HG03565 (cell line): Measurements from ENCODE around the gene GAPT.

Source experiments
- ATAC-seq: cut with Tn5 transposase; IDR thresholded peaks from one replicate; pipeline ENCODE4 v1.9.1; 2021; ENCODE audit warnings: mild to moderate bottlenecking, moderate library complexity; ENCODE audit not compliant: unreplicated experiment

GAPT gene

GRCh38 chr5:58491216-58491892, at the start of gene GAPT:
GAPT (plus strand) TSS chr5:58491435; CDS start chr5:58494537, 3,102 bp downstream.
- ATAC-seq: peak; percentile 81

DNA sequence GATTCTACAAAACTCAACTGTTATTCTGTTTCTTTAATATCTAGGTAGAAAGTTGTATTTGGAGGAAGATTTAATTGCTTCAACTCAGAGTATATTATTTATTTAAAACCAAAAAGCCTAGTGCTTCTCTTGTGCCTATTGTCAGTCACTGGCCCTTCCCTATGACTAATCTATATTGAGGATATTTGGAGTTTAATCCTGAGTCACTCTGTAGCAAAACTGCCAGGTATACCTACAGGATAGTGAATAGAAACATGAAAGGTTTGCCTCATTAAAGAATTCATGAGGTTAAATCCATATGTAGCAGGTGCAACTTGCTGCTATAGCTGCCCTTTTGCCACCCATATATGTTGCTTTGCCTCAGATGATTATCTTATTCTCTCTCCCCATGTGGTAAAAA, 46.4 kb upstream of the GAPT start:
- no peak for ATAC-seq

- no peak for ATAC-seq
Measured at GRCh38 chr5:58446024-58446423, 45.2 kb upstream of the GAPT start.

DNA sequence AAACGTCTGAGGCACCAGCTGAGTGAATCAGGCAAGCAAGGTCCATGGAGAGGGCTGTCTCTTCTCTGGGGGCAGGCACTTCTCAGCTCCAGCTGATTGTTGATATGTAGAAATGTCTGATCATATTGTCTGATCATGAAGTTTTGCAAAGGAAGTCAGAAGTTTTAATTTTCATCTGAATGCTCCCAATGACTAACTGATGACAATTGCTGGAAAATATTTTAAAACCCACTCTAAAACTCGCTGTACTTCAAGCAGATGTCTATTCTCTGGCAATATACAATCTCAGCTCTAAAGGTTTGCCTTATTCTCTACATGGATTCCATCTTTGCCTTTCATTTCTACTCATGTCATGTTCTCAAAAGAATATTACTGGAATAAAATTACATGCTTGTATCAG, 44.0 kb upstream of the GAPT start:
- ATAC-seq: no peak

DNA sequence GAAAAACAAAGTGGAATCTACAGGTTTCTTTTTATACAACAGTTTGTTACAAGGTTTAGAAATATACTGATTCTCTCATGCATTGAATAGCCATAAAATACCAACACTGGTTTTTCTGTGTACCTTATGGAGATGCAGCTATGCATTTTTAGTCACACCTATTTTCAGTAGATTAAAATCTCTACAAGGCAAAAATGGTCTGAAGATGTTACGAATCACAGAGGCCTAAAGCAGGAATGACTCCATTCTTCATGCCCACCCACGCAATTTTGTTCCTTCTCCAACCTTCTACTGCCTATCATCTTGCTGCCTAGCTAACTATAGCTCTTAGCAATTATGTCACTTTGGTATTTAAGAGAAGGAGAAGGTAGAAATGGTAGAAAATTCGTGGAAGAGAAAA, 41.2 kb upstream of the GAPT start:
- ATAC-seq: no peak

- no peak for ATAC-seq
Measured at GRCh38 chr5:58450811-58451629, 40.2 kb upstream of the GAPT start.

DNA sequence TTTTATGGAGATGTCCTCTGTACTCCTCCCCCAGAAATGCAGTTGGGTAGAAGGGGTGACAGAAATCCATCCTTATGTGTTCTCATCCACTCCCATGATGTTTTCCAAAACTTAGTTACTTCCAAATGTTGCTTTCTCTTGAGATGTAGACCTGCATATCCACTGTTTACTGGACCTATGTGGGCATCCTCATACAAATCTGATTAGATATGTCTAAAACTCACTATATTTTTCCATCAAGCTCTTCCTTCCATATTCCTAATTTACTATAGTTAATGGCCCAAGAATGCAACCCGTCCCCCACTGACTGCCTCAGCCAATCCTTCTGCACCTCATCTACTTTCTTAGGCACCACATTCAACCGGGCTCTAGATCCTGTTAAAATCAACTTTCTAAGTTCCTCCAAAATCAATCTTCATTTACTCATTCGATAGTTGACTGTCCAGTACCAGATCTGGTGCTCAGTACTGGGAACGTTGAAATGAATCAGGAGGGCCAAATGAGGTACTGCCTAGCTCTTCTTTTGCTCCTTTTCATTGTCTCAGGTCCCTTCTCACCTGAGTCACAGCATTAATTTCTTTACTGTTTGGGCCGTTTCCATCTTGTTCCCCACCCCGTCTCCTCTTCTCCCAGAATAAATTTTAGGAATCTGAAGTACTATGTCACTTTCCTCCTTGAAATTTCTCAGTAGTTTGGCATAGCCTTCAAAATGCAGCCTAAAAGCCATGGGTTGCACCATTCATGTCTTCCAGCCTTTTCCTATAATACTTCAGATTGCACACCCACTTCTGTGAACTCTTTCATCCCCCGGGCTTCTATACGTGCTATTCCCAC, 39.3 kb upstream of the GAPT start:
- ATAC-seq: no peak

- no peak for ATAC-seq
Measured at GRCh38 chr5:58452566-58453258, 38.5 kb upstream of the GAPT start.

DNA sequence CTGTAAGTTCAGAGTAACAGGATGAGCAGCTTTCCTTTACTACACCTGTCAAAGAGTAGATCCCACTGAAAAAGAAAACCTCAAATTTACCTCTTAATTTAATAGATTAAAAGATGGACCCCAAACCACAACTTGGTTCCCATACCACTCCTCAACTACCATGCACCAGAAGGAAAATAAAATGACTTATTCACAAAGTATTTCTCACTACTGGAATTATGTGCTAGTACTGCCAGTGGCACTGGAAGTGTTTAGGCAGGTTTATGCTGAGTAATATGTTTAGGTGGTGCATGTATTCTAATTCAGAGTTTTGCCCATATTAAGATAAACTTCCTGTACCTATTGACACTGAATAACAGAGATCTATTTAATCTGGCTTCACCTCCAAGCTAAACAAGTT, 37.9 kb upstream of the GAPT start:
- no peak for ATAC-seq

- no peak for ATAC-seq
Measured at GRCh38 chr5:58454025-58454424, 37.2 kb upstream of the GAPT start.

- ATAC-seq: no peak
Measured at GRCh38 chr5:58455066-58455465, 36.2 kb upstream of the GAPT start.

DNA sequence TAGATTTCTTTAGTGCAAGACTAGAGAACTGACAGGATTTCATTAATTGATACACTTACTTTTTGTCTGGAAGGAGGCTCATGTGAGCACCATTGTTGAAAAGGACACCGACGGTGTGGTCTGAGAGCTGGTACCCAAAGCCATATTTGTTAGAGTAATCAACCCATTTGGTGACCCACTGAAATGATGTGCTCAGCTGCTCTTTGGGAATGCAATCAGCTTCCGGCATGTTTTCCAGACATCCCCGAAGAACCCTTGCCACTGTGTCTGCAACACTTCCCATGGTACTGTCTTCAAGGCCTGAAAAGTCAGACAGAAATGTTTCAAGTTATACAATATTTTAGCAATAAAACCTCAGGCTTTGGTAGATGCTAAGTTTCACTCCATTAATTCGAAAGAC, 35.8 kb upstream of the GAPT start:
- ATAC-seq: no peak

DNA sequence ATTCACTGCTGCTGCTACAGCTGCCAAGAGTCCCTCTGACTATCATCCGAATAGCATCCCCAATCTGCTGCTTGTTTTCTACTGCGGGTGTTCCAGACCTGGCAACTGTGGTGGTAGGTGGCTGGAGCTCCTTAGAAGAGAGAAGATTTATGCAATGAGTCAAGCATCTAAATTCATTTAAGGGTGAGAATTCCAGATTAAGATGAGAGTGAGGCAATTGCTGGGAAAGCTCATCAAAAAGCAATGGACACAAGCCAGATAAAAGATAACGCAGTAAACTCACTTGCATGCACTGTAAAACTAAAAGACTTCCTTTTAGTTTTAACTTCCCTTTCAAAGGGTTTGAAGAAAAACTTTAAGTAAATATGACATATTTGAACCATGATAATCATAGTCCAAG, 35.2 kb upstream of the GAPT start:
- no peak for ATAC-seq

DNA sequence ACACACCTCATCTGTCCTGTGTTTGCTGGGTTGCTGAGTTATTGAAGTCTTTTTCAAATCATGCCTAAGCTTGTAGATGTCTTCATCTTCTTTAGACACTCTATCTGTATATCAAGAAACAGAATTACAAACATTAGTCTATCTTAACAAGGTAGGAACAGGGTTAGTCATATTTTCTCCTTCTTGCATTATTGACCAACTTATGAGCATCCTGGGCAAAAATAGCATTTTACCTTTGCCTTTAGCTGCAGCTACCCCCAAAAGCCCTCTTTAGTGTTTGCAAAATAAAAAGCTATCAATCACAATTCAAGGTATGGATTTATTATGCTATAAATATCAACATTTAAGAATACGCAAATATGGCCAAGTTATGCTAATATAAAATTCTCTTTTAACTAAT, 34.7 kb upstream of the GAPT start:
- ATAC-seq: no peak

- ATAC-seq: no peak
Measured at GRCh38 chr5:58457050-58457449, 34.2 kb upstream of the GAPT start.

- ATAC-seq: no peak
Measured at GRCh38 chr5:58458141-58458742, 33.0 kb upstream of the GAPT start.

DNA sequence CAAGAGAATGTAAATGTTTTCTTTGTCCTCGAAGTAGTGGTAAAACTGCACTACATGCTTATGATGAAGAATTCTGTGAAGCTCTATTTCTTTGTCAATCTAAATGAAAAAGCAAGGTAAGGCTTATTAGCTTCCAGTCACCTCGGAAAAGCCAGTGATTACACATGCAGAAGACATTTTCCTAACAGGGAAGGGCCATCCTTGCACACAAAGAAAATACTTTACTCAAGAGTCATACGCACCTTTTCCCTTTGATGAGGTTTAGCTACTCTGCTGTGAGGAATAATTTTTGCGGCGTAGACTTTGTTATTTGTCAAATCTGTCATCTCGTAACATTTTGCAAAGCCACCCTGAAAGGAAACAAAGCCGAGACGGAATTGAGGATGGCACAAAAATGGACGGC, 32.5 kb upstream of the GAPT start:
- no peak for ATAC-seq

DNA sequence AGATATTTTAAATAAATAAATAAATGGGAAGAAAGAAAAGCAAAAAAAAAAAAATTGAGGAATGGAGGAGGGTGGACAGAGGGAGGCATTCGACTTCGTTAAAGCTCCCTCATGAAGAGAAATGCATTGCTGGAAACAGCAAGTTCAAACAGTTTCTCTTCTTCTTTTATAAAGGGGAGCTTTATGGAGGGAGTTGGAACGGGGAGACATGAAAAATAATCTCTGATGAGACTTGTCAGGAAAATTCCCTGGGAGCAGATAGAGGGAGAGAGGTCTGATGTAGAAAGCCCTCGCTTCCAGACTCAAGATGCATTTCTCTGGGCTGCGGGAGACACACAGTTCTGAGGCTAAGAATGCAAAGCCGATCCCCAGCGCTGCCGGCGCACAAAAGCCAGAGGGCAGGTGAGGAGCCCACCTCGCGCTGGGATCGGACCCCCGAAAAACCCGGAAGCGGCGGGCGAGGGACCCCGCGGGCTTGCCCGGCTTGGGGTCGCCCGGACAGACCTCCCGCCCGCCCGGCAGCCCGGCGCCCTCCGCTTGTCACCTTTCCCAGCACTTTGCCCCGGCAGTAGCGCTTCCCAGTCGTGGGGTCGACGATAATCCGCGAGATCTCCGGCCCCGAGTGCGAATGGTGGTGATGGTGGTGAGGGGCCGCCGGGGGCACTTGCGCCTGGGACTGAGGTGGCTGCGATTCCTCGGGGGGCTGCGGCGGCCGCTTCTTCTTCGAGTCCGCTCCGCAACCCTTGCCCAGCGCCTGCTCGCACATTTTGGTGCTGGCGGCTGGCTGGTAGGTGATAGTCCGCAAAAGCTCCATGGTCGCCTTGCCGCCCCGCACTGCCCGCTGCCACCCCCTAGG, 31.9 kb upstream of the GAPT start:
- ATAC-seq: no peak

- ATAC-seq: peak; percentile 64
Measured at GRCh38 chr5:58460002-58460731, 31.1 kb upstream of the GAPT start, which contains the start of gene PLK2. PLK2 (minus strand) TSS chr5:58460086; CDS start chr5:58459959, 127 bp downstream.
